Astrocyte of the spinal cord (primary cell): ENCODE measurements around the gene EHBP1L1.

ENCODE experiments used
- DNase-seq: peaks from one replicate; pipeline ENCODE4 v3.0.0; 2011; ENCODE audit warnings: low read depth, low spot score
- H3K4me3 ChIP-seq: 2 replicates; pipeline ENCODE4 v1.5.1; 2011; ENCODE audit warnings: low read depth, mild to moderate bottlenecking, low read length, moderate library complexity
- CTCF ChIP-seq: IDR thresholded peaks from 2 replicates; pipeline ENCODE4 v1.5.1; 2012; ENCODE audit warnings: low read depth, mild to moderate bottlenecking, low read length, inconsistent platforms
- in situ Hi-C: cut with HindIII; loops from 2 replicates; pipeline ENCODE4 v1.10.0; 2017; ENCODE audit warnings: low sequenced_read_pairs

EHBP1L1 gene

GRCh38 chr11:65546217-65546958 lies 29.5 kb upstream of the EHBP1L1 start:
- TF ChIP-seq CTCF: no peak
- H3K4me3 ChIP-seq: no peak overlapping the region
- no peak for DNase-seq
- in situ Hi-C loops: no loop called here

DNA sequence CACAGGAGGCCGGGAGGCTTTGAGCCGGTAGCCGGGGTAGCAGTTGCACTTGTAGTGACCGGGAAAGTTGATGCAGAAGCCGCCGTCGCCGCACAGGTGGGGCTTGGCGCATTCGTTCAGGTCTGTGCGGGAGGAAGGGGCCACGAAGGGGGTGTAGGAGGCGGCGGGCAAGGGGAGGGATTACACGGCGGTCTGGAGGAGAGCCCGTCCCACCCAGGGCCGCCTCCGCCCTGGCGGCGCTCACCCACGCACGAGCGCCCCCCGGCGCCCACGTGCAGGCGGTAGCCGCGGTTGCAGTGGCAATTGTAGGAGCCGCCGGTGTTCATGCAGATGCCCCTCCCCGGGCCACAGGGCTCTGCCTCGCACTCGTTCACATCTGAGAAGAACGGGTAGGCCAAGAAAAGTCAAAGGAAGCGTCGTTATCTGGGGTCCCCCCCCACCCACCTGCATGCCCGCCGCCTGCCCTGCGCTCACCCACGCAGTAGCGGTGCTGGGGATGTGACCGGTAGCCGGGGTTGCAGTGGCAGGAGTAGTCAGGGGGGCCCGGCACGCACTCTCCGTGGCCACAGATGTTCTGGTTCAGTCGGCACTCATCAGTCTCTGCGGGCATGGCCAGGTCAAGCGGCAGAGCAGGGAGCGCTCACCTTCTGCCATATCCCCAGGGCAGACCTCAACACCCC lies 28.3 kb upstream of the EHBP1L1 start:
- no peak for DNase-seq
- in situ Hi-C loops: no loop called here
- no peak for TF ChIP-seq CTCF
- no peak overlapping the region for H3K4me3 ChIP-seq

- DNase-seq: no peak
- in situ Hi-C loops: no loop called here
- no peak overlapping the region for H3K4me3 ChIP-seq
- no peak for TF ChIP-seq CTCF
These were observed 27.5 kb upstream of the EHBP1L1 start for GRCh38 chr11:65548395-65548794.

GRCh38 chr11:65549096-65549495 lies 26.8 kb upstream of the EHBP1L1 start:
- TF ChIP-seq CTCF: no peak
- DNase-seq: no peak
- no peak overlapping the region for H3K4me3 ChIP-seq
- in situ Hi-C loops: no loop called here

GRCh38 chr11:65551572-65552387 lies 24.1 kb upstream of the EHBP1L1 start:
- peak; percentile 45 for TF ChIP-seq CTCF
- DNase-seq: no peak
- in situ Hi-C loops: no loop called here
- H3K4me3 ChIP-seq: no peak overlapping the region

DNA sequence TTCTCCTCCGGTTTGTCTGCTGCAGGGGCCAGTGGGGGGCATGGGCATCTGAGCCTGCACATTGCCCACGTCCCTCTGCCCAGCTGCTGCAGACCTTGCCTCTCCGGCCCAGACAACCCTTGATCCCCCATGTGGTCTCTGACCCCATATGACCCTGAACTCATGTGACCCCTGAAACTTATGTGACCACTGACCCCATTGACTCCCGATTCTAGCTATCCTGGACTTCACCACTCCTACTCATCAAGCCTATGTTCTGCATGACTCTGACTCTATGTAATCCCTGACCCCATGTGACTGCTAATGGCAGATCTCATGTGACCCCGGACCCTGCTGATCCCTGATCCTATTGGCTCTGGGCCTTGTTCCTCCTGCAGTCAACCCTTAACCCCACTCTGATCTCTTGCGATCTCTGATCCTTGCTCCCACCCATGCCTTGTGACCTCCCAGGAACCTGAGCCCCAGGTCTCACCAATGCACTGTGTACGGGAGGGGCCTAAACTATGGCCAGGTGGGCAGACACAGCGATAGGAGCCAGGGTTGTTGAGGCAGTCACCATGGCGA lies 23.4 kb upstream of the EHBP1L1 start:
- TF ChIP-seq CTCF: no peak
- H3K4me3 ChIP-seq: no peak overlapping the region
- in situ Hi-C loops: no loop called here
- DNase-seq: no peak
